Measurements from ENCODE around the gene SSNA1. TPM values are rescaled to one million over a fixed set of nuclear protein-coding genes. Genes with fewer than 3 reads are reported as not detected.

SSNA1 gene
- total RNA-seq, 1 donor = 58.7 TPM

DNA sequence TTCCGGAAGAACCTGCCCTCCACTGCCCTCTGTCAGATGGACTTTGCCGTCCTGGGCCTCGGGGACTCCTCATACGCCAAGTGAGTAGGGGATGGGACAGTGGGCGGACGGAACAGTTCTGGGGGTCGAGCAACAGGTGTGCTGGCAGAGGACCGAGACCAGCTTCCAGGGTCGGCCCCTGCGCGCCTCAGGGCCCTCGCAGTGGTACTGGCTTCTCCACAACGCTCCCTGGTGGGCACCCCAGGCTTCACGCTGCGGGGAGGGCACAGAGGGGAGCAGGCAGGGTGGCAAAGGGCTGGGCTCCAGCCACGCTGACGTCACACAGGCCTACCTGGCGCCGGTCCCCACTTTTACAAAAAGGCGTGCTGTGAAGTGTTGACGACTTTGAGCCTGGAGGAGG lies 24.0 kb downstream of the SSNA1 start:
- DNase-seq (ENCODE audit: low read depth) = no peak
- no peak overlapping the region for H3K4me3 ChIP-seq (ENCODE audit: low read depth, low read length)
- TF ChIP-seq, protein P1, sequence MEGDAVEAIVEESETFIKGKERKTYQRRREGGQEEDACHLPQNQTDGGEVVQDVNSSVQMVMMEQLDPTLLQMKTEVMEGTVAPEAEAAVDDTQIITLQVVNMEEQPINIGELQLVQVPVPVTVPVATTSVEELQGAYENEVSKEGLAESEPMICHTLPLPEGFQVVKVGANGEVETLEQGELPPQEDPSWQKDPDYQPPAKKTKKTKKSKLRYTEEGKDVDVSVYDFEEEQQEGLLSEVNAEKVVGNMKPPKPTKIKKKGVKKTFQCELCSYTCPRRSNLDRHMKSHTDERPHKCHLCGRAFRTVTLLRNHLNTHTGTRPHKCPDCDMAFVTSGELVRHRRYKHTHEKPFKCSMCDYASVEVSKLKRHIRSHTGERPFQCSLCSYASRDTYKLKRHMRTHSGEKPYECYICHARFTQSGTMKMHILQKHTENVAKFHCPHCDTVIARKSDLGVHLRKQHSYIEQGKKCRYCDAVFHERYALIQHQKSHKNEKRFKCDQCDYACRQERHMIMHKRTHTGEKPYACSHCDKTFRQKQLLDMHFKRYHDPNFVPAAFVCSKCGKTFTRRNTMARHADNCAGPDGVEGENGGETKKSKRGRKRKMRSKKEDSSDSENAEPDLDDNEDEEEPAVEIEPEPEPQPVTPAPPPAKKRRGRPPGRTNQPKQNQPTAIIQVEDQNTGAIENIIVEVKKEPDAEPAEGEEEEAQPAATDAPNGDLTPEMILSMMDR (IDR thresholded peaks at IDR 0.05; ENCODE audit: insufficient read depth, low read depth, low read length) = no peak

DNA sequence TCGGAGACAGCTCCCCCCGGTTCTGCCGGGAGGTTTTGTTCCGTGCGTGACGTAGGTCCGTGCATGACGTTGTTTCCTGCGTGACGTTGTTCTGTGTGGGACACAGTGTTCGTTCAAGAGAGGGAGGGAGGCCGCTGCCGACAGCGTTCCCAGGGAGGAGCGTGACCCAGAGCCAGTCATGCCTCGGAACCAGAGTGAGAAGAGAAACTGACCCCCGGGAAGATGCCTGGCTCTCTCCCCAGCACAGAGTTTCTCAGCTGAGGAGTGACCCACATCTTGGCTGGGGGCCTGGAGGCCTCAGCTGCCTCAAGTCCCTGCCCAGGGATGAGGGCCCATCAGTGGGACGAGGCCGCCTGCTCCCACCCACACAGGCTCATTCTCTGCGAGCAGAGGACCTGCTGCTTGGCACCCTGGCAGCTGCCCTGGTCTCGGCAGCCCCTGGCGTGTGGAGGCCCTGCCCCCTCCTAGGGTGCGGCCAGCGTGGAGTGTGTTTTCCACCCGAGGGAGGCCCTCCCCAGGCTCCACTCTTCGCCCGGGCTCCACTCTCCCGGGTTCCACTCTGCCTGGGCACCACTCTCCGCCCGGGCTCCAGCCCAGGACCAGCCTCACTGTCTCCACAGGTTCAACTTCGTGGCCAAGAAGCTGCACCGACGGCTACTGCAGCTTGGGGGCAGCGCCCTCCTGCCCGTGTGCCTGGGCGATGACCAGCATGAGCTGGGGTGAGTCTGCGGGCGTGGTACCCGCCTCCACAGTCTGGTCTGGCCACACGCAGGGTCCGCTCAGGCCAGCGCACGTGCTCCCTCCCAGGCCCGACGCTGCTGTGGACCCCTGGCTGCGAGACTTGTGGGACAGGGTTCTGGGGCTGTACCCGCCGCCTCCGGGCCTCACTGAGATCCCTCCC lies 24.9 kb downstream of the SSNA1 start:
- DNase-seq (ENCODE audit: low read depth) = no peak
- H3K4me3 ChIP-seq (ENCODE audit: low read depth, low read length) = no peak overlapping the region
- TF ChIP-seq, protein P1 (IDR thresholded peaks at IDR 0.05; ENCODE audit: insufficient read depth, low read depth, low read length) = no peak

DNA sequence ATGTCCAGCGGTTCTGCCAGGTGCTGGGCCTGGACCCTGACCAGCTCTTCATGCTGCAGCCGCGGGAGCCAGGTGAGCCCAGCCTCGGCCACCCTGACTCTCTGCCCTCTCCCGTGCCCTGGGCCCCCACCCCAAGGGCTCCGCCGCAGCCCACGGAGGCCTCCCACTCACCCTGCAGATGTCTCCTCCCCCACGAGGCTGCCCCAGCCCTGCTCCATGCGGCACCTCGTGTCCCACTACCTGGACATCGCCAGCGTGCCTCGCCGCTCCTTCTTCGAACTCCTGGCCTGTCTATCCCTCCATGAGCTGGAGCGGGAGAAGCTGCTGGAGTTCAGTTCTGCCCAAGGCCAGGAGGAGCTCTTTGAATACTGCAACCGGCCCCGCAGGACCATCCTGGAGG lies 26.1 kb downstream of the SSNA1 start:
- no peak for DNase-seq (ENCODE audit: low read depth)
- TF ChIP-seq, protein P1 (IDR thresholded peaks at IDR 0.05; ENCODE audit: insufficient read depth, low read depth, low read length) = no peak
- H3K4me3 ChIP-seq (ENCODE audit: low read depth, low read length) = no peak overlapping the region

DNA sequence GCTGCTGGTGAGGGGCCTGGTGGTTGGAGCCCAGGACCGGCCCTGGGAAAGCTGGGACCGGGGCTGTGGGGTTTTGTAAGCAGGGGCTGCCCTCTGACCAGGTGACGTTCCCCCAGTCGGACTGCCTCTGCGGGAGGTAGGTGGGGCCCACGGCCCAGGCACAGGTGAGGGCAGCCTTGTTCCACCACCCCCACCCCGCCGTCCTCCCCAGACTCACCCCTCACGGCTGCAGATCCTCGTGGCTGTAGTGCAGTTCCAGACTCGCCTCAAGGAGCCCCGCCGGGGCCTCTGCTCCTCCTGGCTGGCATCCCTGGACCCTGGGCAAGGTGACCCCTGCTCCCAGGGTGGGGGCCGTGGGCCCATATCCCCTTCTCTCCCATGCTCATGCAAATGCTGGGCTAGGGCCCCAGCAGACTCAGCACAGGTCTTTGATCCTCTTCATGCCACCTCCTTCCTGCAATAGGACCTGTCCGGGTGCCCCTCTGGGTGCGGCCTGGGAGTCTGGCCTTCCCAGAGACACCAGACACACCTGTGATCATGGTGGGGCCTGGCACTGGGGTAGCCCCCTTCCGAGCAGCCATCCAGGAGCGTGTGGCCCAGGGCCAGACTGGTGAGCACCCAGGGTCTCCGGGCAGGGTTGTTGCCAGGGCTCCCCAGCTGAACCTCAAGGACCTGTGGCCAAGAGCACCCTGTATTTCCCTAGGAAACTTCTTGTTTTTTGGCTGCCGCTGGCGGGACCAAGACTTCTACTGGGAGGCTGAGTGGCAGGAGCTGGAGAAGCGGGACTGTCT lies 26.9 kb downstream of the SSNA1 start:
- no peak overlapping the region for H3K4me3 ChIP-seq (ENCODE audit: low read depth, low read length)
- TF ChIP-seq, protein P1 (IDR thresholded peaks at IDR 0.05; ENCODE audit: insufficient read depth, low read depth, low read length) = no peak
- DNase-seq (ENCODE audit: low read depth) = no peak

DNA sequence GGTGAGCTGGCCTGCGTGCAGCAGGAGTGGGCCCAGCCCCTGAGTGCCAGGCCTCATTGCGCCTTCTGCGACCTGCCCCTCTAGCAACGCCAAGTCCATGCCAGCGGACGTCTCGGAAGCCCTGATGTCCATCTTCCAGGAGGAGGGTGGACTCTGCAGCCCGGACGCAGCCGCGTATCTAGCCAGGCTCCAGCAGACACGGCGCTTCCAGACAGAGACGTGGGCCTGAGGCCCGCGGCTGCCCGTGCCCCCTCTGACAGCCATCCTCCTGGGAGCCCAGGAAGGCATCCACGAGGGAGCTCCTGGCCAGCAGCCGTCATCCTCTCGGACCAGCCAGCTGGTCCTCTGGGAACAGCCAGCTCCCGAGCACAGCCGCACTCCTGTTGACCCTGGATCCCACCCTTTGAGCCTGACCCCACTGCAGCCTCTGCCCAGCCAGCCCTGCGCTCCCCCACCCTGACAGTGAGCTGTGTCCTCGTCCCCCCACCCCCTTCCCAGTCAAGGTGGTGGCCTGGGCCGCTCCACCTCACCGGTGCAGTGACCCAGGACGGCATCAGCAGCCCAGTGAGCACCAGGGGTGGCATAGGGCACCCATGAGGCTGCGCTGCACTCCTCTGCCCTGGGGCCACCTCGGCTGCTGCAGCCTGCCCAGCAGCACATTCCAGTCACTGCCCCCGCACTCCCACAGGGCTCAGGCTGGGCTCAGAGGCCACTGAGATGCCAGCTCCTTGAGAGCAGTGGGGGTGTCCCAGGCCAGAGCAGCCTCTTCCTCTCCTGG lies 27.9 kb downstream of the SSNA1 start:
- no peak overlapping the region for H3K4me3 ChIP-seq (ENCODE audit: low read depth, low read length)
- DNase-seq (ENCODE audit: low read depth) = no peak

More for the DNA sequence above, 27.9 kb downstream of the SSNA1 start:
- TF ChIP-seq, protein P1 (IDR thresholded peaks at IDR 0.05; ENCODE audit: insufficient read depth, low read depth, low read length) = no peak
